Glomerular visceral epithelial cell (primary cell): ENCODE results near the gene CDC42EP2.

ENCODE experiments used
- DNase-seq: peaks from one replicate; pipeline ENCODE4 v3.0.0-alpha.2; 2016; ENCODE audit errors: extremely low spot score

The CDC42EP2 gene

GRCh38 chr11:65298131-65298535 is 16.5 kb upstream of the CDC42EP2 start:
- no peak for DNase-seq

DNA sequence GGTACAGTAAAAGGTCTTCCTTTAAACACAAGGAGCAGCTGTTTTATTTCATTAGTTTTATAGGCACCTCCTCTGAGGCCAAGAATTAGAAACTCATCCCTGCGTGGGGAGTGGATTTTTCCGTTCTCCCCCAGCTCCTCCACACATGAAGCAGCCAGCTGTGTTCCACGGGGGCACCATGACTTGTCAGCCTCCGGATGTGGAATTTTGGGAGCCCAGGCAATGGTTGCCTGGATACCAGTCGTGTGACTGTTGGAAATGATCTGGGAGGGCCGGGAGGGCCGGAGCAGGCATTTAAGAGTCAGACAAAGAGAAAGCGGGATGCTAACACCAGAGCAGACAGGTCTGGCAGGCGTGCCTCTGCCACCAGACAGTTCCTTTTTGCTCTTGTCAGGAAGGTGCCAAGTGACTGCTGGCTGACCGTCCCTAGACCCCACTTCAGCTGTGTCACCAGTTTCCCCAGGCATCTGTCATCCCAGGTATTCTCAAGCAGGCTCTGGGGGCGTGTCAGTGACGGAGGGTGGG is 15.9 kb upstream of the CDC42EP2 start:
- DNase-seq, result no peak

DNA sequence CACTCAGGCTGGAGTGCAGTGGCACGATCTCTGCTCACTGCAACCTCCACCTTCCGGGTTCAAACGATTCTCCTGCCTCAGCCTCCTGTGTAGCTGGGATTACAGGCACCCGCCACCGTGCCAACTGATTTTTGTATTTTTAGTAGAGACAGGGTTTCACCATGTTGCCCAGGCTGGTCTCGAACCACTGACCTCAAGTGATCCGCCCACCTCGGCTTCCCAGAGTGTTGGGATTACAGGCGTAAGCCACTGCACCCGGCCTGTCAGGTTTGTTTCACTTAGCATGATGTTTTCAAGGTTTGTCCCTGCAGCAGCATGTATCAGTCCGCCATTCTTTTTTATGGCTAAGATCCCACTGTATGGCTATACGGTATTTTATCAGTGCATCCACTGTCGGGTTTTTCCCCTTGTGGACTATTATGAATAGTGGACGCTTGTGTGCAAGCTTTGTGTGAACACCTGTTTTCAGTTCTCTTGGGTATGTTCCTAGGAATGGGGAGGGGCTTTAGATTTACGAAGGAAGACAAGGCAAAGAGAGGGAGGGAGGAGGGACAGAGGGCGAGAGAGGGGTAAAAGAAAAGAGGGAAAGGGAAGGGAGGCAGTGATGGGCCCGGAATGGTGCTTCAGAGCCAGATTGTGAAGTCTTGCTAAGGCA is 13.9 kb upstream of the CDC42EP2 start:
- no peak for DNase-seq

GRCh38 chr11:65301491-65302329 is 13.0 kb upstream of the CDC42EP2 start:
- no peak for DNase-seq

GRCh38 chr11:65303555-65303954 is 11.1 kb upstream of the CDC42EP2 start:
- DNase-seq, result no peak

DNA sequence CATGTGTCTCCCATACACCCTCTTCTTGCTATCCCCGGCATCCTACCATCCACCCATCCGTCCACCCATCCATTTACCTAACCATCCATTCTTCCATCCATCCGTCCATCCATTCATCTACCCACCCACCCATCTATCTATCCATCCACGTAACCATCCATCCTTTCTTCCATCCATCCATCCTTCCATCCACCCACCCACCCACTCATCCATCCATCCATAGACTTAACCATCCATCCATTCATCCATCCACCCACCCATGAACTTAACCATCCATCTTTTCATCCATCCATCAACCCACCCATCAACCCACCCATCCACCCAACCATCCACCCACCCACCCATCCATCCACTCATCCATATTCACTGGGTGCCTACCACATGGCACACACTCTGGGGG is 10.6 kb upstream of the CDC42EP2 start:
- DNase-seq, result no peak

- no peak for DNase-seq
Measured at GRCh38 chr11:65304613-65305012, 10.1 kb upstream of the CDC42EP2 start.

DNA sequence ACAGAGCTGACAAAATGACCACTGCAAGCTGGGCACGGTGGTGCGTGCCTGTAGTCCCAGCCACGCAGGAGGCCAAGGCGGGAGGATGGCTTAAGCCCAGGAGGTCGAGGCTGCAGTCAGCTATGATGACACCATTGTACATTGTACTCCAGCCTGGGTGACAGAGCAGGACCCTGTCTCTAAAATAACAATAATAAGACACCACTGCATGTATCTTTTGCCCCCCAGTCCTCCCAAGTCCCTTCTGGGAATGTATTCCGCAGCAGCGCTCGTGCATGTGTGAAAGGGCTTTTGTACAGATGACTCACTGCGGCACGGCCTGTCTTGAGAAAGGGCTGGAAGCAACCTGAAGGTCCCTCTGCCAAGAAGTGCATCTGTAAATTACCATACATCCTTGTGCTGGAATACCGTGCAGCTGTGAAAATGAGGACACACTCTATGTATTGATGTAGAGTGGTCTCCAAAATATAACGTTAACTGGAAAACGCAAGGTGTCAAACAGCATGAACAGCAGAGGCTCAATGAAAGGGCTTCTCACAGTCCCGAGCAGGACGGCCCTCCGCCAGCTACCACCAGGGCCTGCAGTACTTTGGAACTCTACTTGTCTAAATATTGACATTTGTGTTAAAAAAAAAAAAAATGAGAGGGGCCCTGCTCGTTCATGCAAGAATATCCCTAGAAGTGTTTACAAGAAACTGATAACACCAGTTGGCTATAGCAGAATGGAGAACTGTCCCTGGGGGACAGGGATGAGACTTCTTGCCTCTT is 9.0 kb upstream of the CDC42EP2 start:
- peak; percentile 39 for DNase-seq

GRCh38 chr11:65307298-65308229 is 7.1 kb upstream of the CDC42EP2 start:
- DNase-seq, result no peak

GRCh38 chr11:65308281-65308891 is 6.3 kb upstream of the CDC42EP2 start:
- DNase-seq, result no peak

GRCh38 chr11:65309006-65309405 is 5.7 kb upstream of the CDC42EP2 start:
- no peak for DNase-seq

DNA sequence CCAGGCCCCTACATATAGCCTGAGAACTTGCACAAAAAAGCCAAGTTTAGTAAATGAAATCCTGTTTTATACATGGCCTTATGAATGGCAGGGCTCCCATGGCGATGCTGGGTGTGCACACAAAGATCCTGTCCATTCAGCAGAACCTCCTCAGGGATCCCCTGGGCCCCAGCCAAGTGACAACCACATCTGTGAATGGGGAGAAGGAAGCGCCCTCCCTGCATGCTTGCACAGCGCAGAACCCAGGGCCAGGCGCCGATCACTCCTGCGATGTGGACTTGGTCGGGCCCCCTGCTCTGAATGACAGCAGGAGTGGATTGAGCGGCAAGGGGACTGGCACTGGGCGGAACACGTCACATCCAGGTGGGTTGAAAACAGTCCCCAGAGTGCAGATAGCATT is 4.5 kb upstream of the CDC42EP2 start:
- DNase-seq, result no peak

- no peak for DNase-seq
Measured at GRCh38 chr11:65310736-65311135, 3.9 kb upstream of the CDC42EP2 start.

DNA sequence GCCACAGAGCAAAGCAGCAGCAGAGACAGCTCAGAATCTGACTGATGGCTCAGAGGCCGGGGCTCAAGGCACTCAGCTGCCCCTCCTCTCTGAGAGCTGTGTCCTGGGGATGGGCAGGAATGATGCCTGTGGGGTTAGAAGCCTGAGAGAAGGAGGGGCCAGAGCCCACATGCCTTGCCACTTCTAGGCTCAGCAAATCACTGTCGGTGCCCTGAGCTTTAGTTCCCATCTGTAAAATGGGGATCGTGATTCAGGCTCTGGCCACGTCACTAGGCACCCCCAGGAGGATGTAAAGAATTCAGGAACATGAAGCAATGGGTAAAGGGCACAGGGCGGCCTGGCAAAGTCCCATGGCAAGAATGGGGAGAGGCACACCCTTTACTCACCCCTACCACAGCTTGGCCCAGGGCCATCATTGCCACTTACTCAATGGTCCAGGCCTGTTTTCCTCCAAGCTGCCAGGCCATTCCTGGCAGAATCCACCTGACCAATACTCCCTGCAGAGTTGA is 3.4 kb upstream of the CDC42EP2 start:
- no peak for DNase-seq

DNA sequence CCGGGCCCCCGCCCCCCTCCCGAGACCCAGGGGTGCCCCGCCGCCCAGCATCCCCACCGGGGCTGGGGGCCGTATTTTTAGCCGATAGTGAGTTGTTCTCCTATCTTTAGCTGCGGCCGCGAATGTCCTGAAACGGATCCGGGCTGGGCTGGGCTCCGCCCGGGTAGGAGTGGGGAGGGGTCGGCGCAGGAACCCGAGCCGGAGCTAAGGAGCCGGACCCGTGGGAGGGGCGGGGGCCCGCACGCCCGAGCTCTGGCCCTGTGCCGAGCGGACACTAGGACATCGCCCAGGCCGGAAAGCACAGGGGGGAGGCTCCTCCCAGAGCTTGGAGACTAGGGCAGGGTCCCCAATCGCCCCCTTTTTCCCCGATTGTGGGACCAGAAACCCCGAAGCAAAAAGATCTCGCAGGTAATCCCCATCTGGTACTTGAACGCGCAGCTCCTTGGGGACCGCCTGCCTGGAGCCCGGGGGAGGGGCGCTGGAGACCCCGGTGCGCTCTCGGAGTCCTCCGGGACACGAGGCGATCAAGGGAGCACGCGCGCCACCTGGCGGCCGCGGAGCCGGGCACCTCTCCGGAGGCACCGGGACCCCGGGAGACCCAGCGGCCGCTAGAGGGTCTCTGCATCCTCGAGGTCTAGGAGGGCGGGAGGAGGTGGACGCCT is 669 bp downstream of the CDC42EP2 start:
- peak; percentile 77 for DNase-seq

DNA sequence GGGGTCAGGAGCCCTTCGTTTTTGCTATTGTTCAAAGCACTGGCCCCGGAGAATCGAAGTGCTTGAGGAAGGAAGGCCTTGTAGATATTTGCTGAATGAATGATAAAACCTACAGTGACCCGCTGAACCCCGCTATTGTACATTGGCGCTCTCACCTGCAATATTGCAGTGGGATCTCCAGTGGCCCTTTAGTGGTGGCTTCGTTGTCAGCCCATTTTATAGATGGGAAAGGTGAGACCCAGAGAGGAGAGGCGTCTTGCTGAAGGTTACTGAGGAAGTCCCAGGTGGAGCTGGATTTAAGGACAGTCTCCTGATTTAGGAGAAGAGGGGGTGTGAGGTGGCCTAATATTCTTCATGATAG is 1.2 kb downstream of the CDC42EP2 start:
- DNase-seq, result no peak

- no peak for DNase-seq
Measured at GRCh38 chr11:65316227-65317024, 1.8 kb downstream of the CDC42EP2 start.

DNA sequence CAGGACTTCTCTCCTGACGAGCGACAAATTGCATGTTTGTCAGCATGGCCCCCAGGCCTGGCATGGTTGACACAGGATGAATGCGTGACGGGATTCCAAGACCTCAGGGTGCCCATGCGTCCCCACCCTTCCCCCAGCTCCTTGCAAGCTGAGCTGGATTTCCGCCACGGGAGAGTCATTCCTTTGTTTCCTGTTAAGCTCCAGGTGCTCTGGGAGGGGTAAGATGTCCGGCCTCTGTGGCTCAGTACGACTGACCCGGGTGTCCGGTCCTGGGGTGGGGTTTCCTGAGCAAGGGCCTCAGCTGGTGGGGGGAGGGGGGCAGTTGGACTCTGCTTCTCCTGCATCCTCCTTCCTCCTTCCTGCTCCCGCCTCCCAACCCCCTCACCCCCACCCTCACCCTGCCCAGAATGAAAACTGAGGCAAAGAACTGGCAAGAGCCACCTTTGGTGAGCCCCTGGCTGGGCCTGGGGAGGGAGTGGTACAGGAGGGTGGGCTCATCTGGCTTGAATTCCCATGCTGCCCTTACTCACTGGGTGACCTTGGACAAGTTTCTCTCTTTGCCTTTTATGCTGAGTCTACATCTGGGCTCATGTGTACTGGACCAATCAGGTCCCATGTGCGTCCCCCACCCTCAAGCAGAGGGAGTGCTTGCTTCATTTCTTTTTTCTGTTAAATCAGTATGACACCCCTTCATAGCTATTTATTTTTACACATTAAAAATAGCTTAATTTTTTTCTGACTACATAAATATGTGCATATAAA is 2.5 kb downstream of the CDC42EP2 start:
- DNase-seq, result peak; percentile 84
